ENCODE data around the gene OSM.

OSM gene

DNA sequence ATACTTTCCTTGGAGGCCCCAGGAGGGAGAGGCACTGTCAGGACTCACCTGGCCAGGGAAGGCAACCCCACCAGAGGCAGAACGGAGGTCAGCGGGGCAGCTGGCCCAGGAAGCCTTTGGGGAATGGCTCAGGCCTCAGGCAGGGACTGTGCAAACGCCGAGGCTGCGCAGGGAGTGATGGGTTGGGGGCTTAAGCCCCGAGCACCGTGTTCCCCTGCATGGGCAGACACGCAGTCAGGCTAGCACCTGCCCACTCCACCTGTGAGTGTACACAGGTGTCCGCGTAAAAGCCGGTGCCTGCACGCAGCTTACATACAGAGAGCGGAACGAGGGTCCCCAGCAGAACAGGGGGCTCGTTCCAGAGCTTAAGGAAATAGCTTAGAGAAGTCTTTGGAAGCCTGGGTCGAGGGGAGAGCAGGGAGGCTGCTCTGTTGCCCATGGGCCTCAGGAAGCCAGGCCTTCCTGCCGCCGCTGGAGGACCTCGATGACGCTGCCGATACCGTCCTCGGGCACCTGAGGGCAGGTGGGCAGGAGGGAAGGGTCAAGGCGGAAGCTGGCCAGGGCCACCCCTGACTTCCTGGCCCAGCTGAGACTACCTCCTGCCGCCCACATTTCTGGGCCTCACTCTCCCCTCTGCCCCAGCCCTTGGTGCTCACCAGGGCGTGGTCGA is 18.7 kb upstream of the OSM start:
- no peak overlapping the region for H3K4me3 ChIP-seq (ENCODE audit: control insufficient read depth, low read depth, low read length)
- TF ChIP-seq, protein P1, sequence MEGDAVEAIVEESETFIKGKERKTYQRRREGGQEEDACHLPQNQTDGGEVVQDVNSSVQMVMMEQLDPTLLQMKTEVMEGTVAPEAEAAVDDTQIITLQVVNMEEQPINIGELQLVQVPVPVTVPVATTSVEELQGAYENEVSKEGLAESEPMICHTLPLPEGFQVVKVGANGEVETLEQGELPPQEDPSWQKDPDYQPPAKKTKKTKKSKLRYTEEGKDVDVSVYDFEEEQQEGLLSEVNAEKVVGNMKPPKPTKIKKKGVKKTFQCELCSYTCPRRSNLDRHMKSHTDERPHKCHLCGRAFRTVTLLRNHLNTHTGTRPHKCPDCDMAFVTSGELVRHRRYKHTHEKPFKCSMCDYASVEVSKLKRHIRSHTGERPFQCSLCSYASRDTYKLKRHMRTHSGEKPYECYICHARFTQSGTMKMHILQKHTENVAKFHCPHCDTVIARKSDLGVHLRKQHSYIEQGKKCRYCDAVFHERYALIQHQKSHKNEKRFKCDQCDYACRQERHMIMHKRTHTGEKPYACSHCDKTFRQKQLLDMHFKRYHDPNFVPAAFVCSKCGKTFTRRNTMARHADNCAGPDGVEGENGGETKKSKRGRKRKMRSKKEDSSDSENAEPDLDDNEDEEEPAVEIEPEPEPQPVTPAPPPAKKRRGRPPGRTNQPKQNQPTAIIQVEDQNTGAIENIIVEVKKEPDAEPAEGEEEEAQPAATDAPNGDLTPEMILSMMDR (conservative IDR thresholded peaks at IDR 0.05; ENCODE audit: control insufficient read depth, insufficient read depth, low read depth, low read length) = no peak
- DNase-seq (ENCODE audit: low read depth) = no peak

DNA sequence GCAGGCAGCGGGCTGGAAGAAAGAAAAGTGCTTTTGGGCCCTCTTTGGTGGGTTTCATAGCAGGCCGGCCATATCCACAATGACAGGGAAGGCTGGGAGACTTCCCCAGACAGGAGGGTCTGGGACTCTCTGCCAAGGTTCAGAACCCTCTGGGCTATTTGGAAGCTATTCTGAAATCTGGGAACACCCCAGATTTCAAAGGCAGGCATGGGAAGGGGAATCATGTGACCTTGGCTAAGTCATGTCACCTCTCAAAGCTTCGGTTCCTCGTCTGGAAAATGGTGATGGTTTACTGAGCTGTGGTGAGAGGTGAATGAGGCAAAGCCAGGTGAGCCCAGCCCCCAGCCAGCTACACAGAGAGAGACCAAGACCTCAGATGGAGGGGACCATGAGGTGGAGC is 18.0 kb upstream of the OSM start:
- no peak overlapping the region for H3K4me3 ChIP-seq (ENCODE audit: control insufficient read depth, low read depth, low read length)
- TF ChIP-seq, protein P1 (conservative IDR thresholded peaks at IDR 0.05; ENCODE audit: control insufficient read depth, insufficient read depth, low read depth, low read length) = no peak
- DNase-seq (ENCODE audit: low read depth) = no peak

DNA sequence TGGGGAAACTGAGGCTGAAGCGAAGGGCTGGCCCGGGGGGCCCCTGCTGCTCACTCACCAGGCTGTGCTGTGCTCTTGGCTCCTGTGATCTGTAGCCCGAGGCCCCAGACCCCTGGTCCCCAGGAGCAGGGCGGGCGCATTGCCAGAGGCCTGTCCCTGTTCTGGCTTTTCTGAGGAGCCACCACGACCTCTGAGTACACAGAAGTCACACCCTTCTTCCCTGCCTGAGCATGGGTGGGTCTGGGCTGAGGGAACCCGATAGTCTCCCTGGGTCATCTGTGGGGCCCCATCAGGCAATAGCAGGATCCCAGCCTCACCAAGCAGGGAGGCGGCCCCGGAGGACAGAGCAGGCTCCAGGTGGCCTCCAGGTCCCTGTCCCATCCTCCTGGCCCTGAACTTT is 17.5 kb upstream of the OSM start:
- no peak for DNase-seq (ENCODE audit: low read depth)
- no peak overlapping the region for H3K4me3 ChIP-seq (ENCODE audit: control insufficient read depth, low read depth, low read length)
- TF ChIP-seq, protein P1 (conservative IDR thresholded peaks at IDR 0.05; ENCODE audit: control insufficient read depth, insufficient read depth, low read depth, low read length) = no peak

DNA sequence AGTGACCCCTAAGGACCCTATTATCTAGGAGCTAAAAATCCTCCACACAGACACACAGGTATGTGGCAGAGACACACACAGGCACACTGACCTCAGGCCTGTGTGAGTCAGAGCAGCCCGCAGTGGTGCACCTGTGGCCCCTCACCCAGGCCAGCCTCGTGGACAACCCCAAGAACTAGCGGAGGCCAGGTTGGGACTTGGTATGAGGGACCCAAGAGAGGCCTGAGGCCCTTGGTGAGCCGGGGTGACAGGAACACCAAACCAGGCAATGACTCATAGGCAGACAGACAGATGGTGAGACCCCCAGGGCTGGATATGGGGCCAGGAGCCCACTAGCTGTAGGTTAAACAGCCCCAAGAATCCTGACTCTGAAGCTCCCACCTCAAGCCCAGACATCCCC is 16.7 kb upstream of the OSM start:
- DNase-seq (ENCODE audit: low read depth) = no peak
- H3K4me3 ChIP-seq (ENCODE audit: control insufficient read depth, low read depth, low read length) = no peak overlapping the region
- TF ChIP-seq, protein P1 (conservative IDR thresholded peaks at IDR 0.05; ENCODE audit: control insufficient read depth, insufficient read depth, low read depth, low read length) = no peak

DNA sequence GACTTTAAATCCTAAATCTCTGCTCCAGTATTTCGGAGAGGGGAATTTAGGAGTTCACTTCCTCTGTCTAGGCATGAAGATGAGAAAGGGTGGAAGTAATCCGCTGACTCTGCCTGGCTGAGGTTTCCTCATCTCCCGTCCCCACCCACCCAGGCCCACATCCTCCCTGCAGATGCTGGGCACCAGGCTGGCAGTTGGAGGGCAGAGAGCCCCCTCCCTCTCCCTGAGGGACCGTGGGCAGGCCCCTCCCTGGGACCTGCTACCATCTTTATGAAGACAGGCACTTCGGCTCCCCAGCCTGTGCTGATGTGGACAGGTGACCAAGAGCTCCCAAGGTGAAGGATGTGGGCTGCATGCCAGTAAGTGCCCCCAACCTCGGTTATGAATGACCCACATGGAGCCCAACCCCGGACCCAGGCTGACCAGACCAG is 16.0 kb upstream of the OSM start:
- DNase-seq (ENCODE audit: low read depth) = no peak
- TF ChIP-seq, protein P1 (conservative IDR thresholded peaks at IDR 0.05; ENCODE audit: control insufficient read depth, insufficient read depth, low read depth, low read length) = no peak

DNA sequence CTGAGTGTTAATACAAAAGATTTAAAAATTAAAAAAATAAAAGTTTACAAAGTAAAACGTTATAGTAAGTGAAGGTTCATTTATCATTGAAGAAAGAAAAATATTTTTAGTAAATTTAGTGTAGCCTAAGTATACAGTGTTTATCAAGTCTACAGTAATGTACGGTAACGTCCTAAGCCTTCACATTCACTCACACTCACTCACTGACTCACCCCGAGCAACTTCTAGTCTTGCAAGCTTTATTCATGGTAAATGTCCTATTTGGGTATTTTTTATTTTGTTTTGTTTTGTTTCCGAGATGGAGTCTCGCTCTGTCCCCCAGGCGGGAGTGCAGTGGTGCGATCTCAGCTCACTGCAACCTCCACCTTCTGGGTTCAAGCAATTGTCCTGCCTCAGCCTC is 13.9 kb upstream of the OSM start:
- no peak for DNase-seq (ENCODE audit: low read depth)
- TF ChIP-seq, protein P1 (conservative IDR thresholded peaks at IDR 0.05; ENCODE audit: control insufficient read depth, insufficient read depth, low read depth, low read length) = no peak
- no peak overlapping the region for H3K4me3 ChIP-seq (ENCODE audit: control insufficient read depth, low read depth, low read length)

More for the DNA sequence above, 16.0 kb upstream of the OSM start:
- H3K4me3 ChIP-seq (ENCODE audit: control insufficient read depth, low read depth, low read length) = no peak overlapping the region

DNA sequence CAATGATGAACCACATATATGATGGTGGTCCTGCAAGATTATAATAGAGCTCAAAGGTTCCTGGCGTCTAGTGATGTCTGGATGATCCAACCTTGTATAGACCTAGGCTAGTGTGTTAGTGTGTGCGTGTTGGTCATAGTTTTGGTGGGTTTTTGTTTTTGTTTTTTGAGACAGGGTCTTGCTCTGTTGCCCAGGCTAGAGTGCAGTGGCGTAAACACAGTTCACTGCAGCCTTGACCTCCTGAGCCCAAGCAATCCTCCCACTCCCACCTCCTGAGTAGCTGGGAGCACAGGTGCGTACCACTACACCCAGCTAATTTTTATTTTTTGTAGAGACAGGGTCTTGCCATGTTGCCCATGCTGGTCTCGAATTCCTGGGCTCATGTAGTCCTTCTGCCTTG is 13.3 kb upstream of the OSM start:
- no peak overlapping the region for H3K4me3 ChIP-seq (ENCODE audit: control insufficient read depth, low read depth, low read length)
- no peak for DNase-seq (ENCODE audit: low read depth)
- TF ChIP-seq, protein P1 (conservative IDR thresholded peaks at IDR 0.05; ENCODE audit: control insufficient read depth, insufficient read depth, low read depth, low read length) = no peak

All from fibroblast of mammary gland (primary cell).